Motor neuron (in vitro differentiated cells): ENCODE measurements around the gene MPV17L2. TPM values are rescaled to one million over a fixed set of nuclear protein-coding genes. Genes with fewer than 3 reads are reported as not detected.
A peak's percentile ranks its signal among the peaks of the same experiment; 100 is the strongest.
"Not testable (repeated sequence)": the region's sequence is repeated elsewhere in the genome, so short reads cannot be mapped to it uniquely, and the experiment has no call there.

ENCODE experiments used
- ATAC-seq, 8 experiments: fragments of 200-7000 bp; cut with Tn5 transposase; replicated peaks in 6 of 8; 2 replicates each; pipeline ENCODE4 v1.8.0; 2021; ENCODE audit warnings: mild to moderate bottlenecking in 8 of 8, moderate library complexity in 8 of 8
- H3K27ac ChIP-seq, 2 donors: fragments of 250-450 bp; sonication (Bioruptor Pico); 2 replicates each; pipeline ENCODE4 v1.9.0; 2021; ENCODE audit warnings: antibody characterized with exemption in 2 of 2, mild to moderate bottlenecking in 2 of 2, moderate library complexity in 1 of 2
- H3K4me1 ChIP-seq, 2 donors: fragments of 250-450 bp; sonication (Bioruptor Pico); replicated peaks in 1 of 2; 2 replicates each; pipeline ENCODE4 v1.6.1; 2021; ENCODE audit warnings: antibody characterized with exemption in 2 of 2, mild to moderate bottlenecking in 2 of 2, moderate library complexity in 1 of 2
- H3K4me3 ChIP-seq, 5 donors: fragments of 250-450 bp; sonication (Bioruptor Pico); 2 replicates each; pipeline ENCODE4 v1.9.0; 2021; ENCODE audit warnings: antibody characterized with exemption in 5 of 5, mild to moderate bottlenecking in 5 of 5, moderate library complexity in 4 of 5
- WGBS, 10 experiments: fragments of 450-650 bp; shearing (Covaris generic); methylation state at CpG; one replicate each; pipeline ENCODE4 v1.0.0; 2022; 5-methylcytosine and 5-hydroxymethylcytosine counted together
- in situ Hi-C, 9 experiments: fragments of 400-800 bp; cut with MboI; loops; one replicate each; pipeline ENCODE4 v1.15.0; 2021; ENCODE audit warnings: low sequenced_read_pairs in 9 of 9, low pct_unique_long_range_greater_than_20kb in 2 of 9; ENCODE audit not compliant: unreplicated experiment in 9 of 9
- total RNA-seq, 8 experiments: library from RNA; unstranded; fragments of 300-600 nt; gene quantifications; 2 replicates each; pipeline versions ENCODE4 v1.2.3 to v1.2.4, GENCODE V29; 2022

The MPV17L2 gene
- total RNA-seq, 8 experiments from 2014 or later, result 6.6 to 22.9 (median 11.1) TPM

GRCh38 chr19:18155095-18156087 lies 37.6 kb upstream of the MPV17L2 start:
- peaks cover 13 to 25% of the 10 kb centered on the region in 2 donors for H3K4me1 ChIP-seq
- 86 to 100% (median 100%) methylated on average over 1 to 21 of the region's 43 CpGs; no CpG with 5 or more reads in 5 of the 10 experiments for WGBS, 10 experiments
- no peak for ATAC-seq
- no peak overlapping the region for H3K4me3 ChIP-seq
- in situ Hi-C loops, result no loop called here
- no peak overlapping the region for H3K27ac ChIP-seq

- in situ Hi-C loops, result no loop called here
- no peak for ATAC-seq
- H3K4me1 ChIP-seq, result peaks cover 17 to 30% of the 10 kb centered on the region in 2 donors
- WGBS, 10 experiments, result 87 to 100% (median 93%) methylated on average over 2 to 4 of the region's 6 CpGs; no CpG with 5 or more reads in 6 of the 10 experiments
- no peak overlapping the region for H3K27ac ChIP-seq
- H3K4me3 ChIP-seq, result no peak overlapping the region
Measured at GRCh38 chr19:18156268-18156667, 36.8 kb upstream of the MPV17L2 start.

GRCh38 chr19:18156841-18157464 lies 36.1 kb upstream of the MPV17L2 start:
- no peak overlapping the region for H3K4me3 ChIP-seq
- 51 to 100% methylated on average over 3 to 7 of the region's 22 CpGs; no CpG with 5 or more reads in 8 of the 10 experiments for WGBS, 10 experiments
- ATAC-seq, result peak in 6 of 8 experiments; percentile 3 to 18 (median 10)
- peaks cover 22 to 31% of the 10 kb centered on the region in 2 donors for H3K4me1 ChIP-seq
- H3K27ac ChIP-seq, result peak overlapping the region; percentile 13 to 54
- in situ Hi-C loops, result no loop called here

- Histone ChIP-seq H3K4me1 (peaks cover 22 to 29% of the 10 kb centered on the region in 2 donors), H3K4me3 (peak overlapping the region in 2 of 5 donors; percentile 2 to 3), H3K27ac (peak overlapping the region; percentile 13 to 54)
- WGBS, 10 experiments, result 0 to 100% (median 20%) methylated on average over 1 to 13 of the region's 18 CpGs; no CpG with 5 or more reads in 3 of the 10 experiments
- ATAC-seq, result peak in 5 of 8 experiments; percentile 39 to 51 (median 46)
- in situ Hi-C loops, result no loop called here
Measured at GRCh38 chr19:18157465-18158063, 35.5 kb upstream of the MPV17L2 start.

- Histone ChIP-seq H3K27ac (peak overlapping the region in 1 of 2 donors; percentile 54), H3K4me1 (peaks cover 22 to 29% of the 10 kb centered on the region in 2 donors), H3K4me3 (no peak overlapping the region)
- 60 to 100% (median 76%) methylated on average over 1 to 4 of the region's 4 CpGs; no CpG with 5 or more reads in 4 of the 10 experiments for WGBS, 10 experiments
- in situ Hi-C loops, result no loop called here
- no peak for ATAC-seq
Measured at GRCh38 chr19:18158467-18158866, 34.6 kb upstream of the MPV17L2 start.

- ATAC-seq, H3K4me3 ChIP-seq, H3K27ac ChIP-seq, in situ Hi-C loops: not testable (repeated sequence)
- H3K4me1 ChIP-seq, result peaks cover 22 to 29% of the 10 kb centered on the region in 2 donors
- 78 to 100% (median 93%) methylated on average over 1 to 4 of the region's 6 CpGs; no CpG with 5 or more reads in 2 of the 10 experiments for WGBS, 10 experiments
Measured at GRCh38 chr19:18159059-18159616, 33.9 kb upstream of the MPV17L2 start.

- 92 to 100% methylated on average over 3 to 4 of the region's 10 CpGs; no CpG with 5 or more reads in 8 of the 10 experiments for WGBS, 10 experiments
- in situ Hi-C loops, result no loop called here
- H3K27ac ChIP-seq, result no peak overlapping the region
- H3K4me1 ChIP-seq, result peaks cover 22 to 27% of the 10 kb centered on the region in 2 donors
- ATAC-seq, result no peak
- H3K4me3 ChIP-seq, result no peak overlapping the region
Measured at GRCh38 chr19:18159810-18160209, 33.2 kb upstream of the MPV17L2 start.

GRCh38 chr19:18160493-18160970 lies 32.5 kb upstream of the MPV17L2 start:
- ATAC-seq, result no peak
- Histone ChIP-seq H3K27ac (peak overlapping the region in 1 of 2 donors; percentile 54), H3K4me1 (peaks cover 22 to 27% of the 10 kb centered on the region in 2 donors), H3K4me3 (peak overlapping the region in 1 of 5 donors; percentile 37)
- in situ Hi-C loops, result no loop called here
- WGBS, 10 experiments, result 80% methylated on average over 1 of the region's 13 CpGs; no CpG with 5 or more reads in 9 of the 10 experiments

- Histone ChIP-seq H3K4me3 (peak overlapping the region in 3 of 5 donors; percentile 21 to 37 (median 21)), H3K4me1 (peaks cover 22 to 27% of the 10 kb centered on the region in 2 donors), H3K27ac (peak overlapping the region; percentile 52 to 54)
- ATAC-seq, result peak; percentile 48 to 83 (median 75)
- WGBS, 10 experiments, result no CpG with 5 or more reads among the region's 66 CpGs
- in situ Hi-C loops, result no loop called here
Measured at GRCh38 chr19:18160971-18161635, 31.9 kb upstream of the MPV17L2 start.

- peak in 3 of 8 experiments; percentile 3 to 37 (median 4) for ATAC-seq
- peak overlapping the region in 1 of 5 donors; percentile 37 for H3K4me3 ChIP-seq
- peaks cover 22 to 26% of the 10 kb centered on the region in 2 donors for H3K4me1 ChIP-seq
- WGBS, 10 experiments, result 60% methylated on average over 4 of the region's 19 CpGs; no CpG with 5 or more reads in 9 of the 10 experiments
- in situ Hi-C loops, result no loop called here
- no peak overlapping the region for H3K27ac ChIP-seq
Measured at GRCh38 chr19:18161636-18162002, 31.4 kb upstream of the MPV17L2 start.

GRCh38 chr19:18164072-18164471 lies 28.9 kb upstream of the MPV17L2 start:
- in situ Hi-C loops, result no loop called here
- peaks cover 10 to 12% of the 10 kb centered on the region in 2 donors for H3K4me1 ChIP-seq
- no peak overlapping the region for H3K4me3 ChIP-seq
- no peak overlapping the region for H3K27ac ChIP-seq
- ATAC-seq, result no peak
- WGBS, 10 experiments, result 82 to 100% (median 97%) methylated on average over 1 to 7 of the region's 7 CpGs; no CpG with 5 or more reads in 1 of the 10 experiments
